HL-60/S4 (cell line): ENCODE results near the gene APIP.
"Not testable (repeated sequence)": the region's sequence is repeated elsewhere in the genome, so short reads cannot be mapped to it uniquely, and the experiment has no call there.

ENCODE experiments used
- in situ Hi-C: fragments of 300-500 bp; cut with MboI; formaldehyde crosslinking; loops from 2 replicates; pipeline ENCODE4 v1.14.3; 2022; ENCODE audit warnings: low sequenced_read_pairs

Gene APIP

GRCh38 chr11:34926831-34927132, 10.6 kb upstream of the APIP start:
- in situ Hi-C loops: no loop called here

GRCh38 chr11:34926101-34926830, 10.1 kb upstream of the APIP start:
- in situ Hi-C loops: no loop called here

- in situ Hi-C loops: no loop called here
These were observed 8.5 kb upstream of the APIP start for GRCh38 chr11:34924714-34925113.

- in situ Hi-C loops: no loop called here
These were observed 5.0 kb upstream of the APIP start for GRCh38 chr11:34921156-34921555.

GRCh38 chr11:34916843-34917770, 928 bp upstream of the APIP start:
- in situ Hi-C loops: no loop called here

GRCh38 chr11:34915136-34916014, 804 bp downstream of the APIP start:
- in situ Hi-C loops: no loop called here

- in situ Hi-C loops: not testable (repeated sequence)
These were observed 2.6 kb downstream of the APIP start for GRCh38 chr11:34913556-34913955.

GRCh38 chr11:34911676-34912075, 4.5 kb downstream of the APIP start:
- in situ Hi-C loops: no loop called here

GRCh38 chr11:34910817-34911216, 5.4 kb downstream of the APIP start:
- in situ Hi-C loops: no loop called here

GRCh38 chr11:34909955-34910354, 6.2 kb downstream of the APIP start:
- in situ Hi-C loops: no loop called here

GRCh38 chr11:34909415-34909814, 6.8 kb downstream of the APIP start:
- in situ Hi-C loops: no loop called here

GRCh38 chr11:34907934-34908593, 8.1 kb downstream of the APIP start:
- in situ Hi-C loops: no loop called here

GRCh38 chr11:34905666-34906065, 10.5 kb downstream of the APIP start:
- in situ Hi-C loops: no loop called here

GRCh38 chr11:34904421-34904955, 11.7 kb downstream of the APIP start:
- in situ Hi-C loops: no loop called here

- in situ Hi-C loops: loop anchor here (10.0 to 25.0 kb wide), 2 partner anchors 315 to 512 kb away; no protein-coding TSS in a partner anchor
These were observed 16.6 kb downstream of the APIP start for GRCh38 chr11:34899633-34900016.

- in situ Hi-C loops: loop anchor here (10.0 to 25.0 kb wide), 2 partner anchors 314 to 511 kb away; no protein-coding TSS in a partner anchor
These were observed 17.7 kb downstream of the APIP start for GRCh38 chr11:34898474-34898873.

- in situ Hi-C loops: loop anchor here (10.0 to 25.0 kb wide), 2 partner anchors 313 to 510 kb away; no protein-coding TSS in a partner anchor
These were observed 18.9 kb downstream of the APIP start for GRCh38 chr11:34897171-34897870.

- in situ Hi-C loops: loop anchor here (10.0 to 25.0 kb wide), 2 partner anchors 311 to 509 kb away; no protein-coding TSS in a partner anchor
These were observed 20.0 kb downstream of the APIP start for GRCh38 chr11:34896191-34896590.

- in situ Hi-C loops: loop anchor here (10.0 to 25.0 kb wide), 2 partner anchors 309 to 506 kb away; no protein-coding TSS in a partner anchor
These were observed 22.8 kb downstream of the APIP start for GRCh38 chr11:34893416-34893815.
